ENCODE results near the gene LDB2. TPM values are rescaled to one million over a fixed set of nuclear protein-coding genes. Genes with fewer than 3 reads are reported as not detected.

The LDB2 gene
- total and polyA plus RNA-seq, 2 donors (not counting 1 experiment from before 2014, with no cell fraction given) = 41.6 to 78.3 TPM

- Histone ChIP-seq H3K9ac (ENCODE audit: insufficient read depth, low read length) (no peak overlapping the region), H3K4me3 (replicated peaks in 1 of 4; ENCODE audit: control extremely low read depth in 1 of 4, insufficient read depth in 1 of 4, low read depth in 3 of 4, low read length in 4 of 4) (no peak overlapping the region), H4K20me1 (ENCODE audit: control insufficient read depth, extremely low read depth, insufficient read depth, low read length) (no peaks in the 10 kb centered on the region), H3K36me3 (ENCODE audit: control insufficient read depth, insufficient read depth, low read length) (no peaks in the 10 kb centered on the region), H3K27ac (ENCODE audit: insufficient read depth, low read length) (no peak overlapping the region), H3K27me3 (ENCODE audit: control insufficient read depth, insufficient read depth, low read length) (no peaks in the 10 kb centered on the region), H2AFZ (ENCODE audit: low read length) (no peak overlapping the region), H3K9me3 (ENCODE audit: control insufficient read depth, insufficient read depth, low read depth, low read length) (no peaks in the 10 kb centered on the region), H3K79me2 (ENCODE audit: control insufficient read depth, insufficient read depth, low read length) (no peaks in the 10 kb centered on the region), H3K4me2 (ENCODE audit: extremely low read depth, insufficient read depth, low read length) (no peak overlapping the region), H3K4me1 (ENCODE audit: control insufficient read depth, extremely low read depth, insufficient read depth, low read length) (peaks cover 3% of the 10 kb centered on the region)
- DNase-seq (ENCODE audit: low read depth in 2 of 2) = no peak
- TF ChIP-seq EZH2 (IDR thresholded peaks at IDR 0.05; ENCODE audit: low read length, missing control alignments) = no peak
- TF ChIP-seq, protein P1, sequence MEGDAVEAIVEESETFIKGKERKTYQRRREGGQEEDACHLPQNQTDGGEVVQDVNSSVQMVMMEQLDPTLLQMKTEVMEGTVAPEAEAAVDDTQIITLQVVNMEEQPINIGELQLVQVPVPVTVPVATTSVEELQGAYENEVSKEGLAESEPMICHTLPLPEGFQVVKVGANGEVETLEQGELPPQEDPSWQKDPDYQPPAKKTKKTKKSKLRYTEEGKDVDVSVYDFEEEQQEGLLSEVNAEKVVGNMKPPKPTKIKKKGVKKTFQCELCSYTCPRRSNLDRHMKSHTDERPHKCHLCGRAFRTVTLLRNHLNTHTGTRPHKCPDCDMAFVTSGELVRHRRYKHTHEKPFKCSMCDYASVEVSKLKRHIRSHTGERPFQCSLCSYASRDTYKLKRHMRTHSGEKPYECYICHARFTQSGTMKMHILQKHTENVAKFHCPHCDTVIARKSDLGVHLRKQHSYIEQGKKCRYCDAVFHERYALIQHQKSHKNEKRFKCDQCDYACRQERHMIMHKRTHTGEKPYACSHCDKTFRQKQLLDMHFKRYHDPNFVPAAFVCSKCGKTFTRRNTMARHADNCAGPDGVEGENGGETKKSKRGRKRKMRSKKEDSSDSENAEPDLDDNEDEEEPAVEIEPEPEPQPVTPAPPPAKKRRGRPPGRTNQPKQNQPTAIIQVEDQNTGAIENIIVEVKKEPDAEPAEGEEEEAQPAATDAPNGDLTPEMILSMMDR (conservative IDR thresholded peaks at IDR 0.05 in 1 of 2, IDR thresholded peaks at IDR 0.05 in 1 of 2; ENCODE audit: low read depth in 1 of 2, low read length in 2 of 2) = no peak
Measured at GRCh38 chr4:16713271-16713670, 185.2 kb downstream of the LDB2 start.

DNA sequence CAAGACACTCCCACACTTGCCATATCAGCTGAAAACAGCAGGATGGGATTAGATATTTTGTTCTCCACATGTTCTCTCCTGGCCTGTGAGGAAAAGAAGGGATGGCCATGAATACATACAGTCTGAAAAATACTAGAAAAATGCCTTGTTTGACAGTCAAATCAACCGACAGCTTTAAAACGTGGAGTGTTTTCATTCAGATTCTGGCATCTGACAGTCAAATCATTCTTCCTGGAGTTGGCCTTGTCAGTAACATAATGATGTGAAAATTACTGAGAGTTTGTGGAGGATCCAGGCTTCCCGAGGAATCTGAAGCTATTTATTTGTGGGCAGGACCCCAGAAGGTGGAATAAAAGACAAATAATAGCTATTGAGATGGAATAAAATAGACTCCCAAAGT, 188.2 kb downstream of the LDB2 start:
- no peaks in the 10 kb centered on the region for H3K4me1 ChIP-seq (ENCODE audit: control insufficient read depth, extremely low read depth, insufficient read depth, low read length)
- TF ChIP-seq EZH2 (IDR thresholded peaks at IDR 0.05; ENCODE audit: low read length, missing control alignments) = no peak
- TF ChIP-seq, protein P1 (conservative IDR thresholded peaks at IDR 0.05 in 1 of 2, IDR thresholded peaks at IDR 0.05 in 1 of 2; ENCODE audit: low read depth in 1 of 2, low read length in 2 of 2) = no peak
- no peak overlapping the region for H3K9ac ChIP-seq (ENCODE audit: insufficient read depth, low read length)
- no peaks in the 10 kb centered on the region for H3K36me3 ChIP-seq (ENCODE audit: control insufficient read depth, insufficient read depth, low read length)
- H2AFZ ChIP-seq (ENCODE audit: low read length) = no peak overlapping the region
- no peak for DNase-seq (ENCODE audit: low read depth in 2 of 2)
- no peaks in the 10 kb centered on the region for H3K27me3 ChIP-seq (ENCODE audit: control insufficient read depth, insufficient read depth, low read length)
- H3K4me2 ChIP-seq (ENCODE audit: extremely low read depth, insufficient read depth, low read length) = no peak overlapping the region
- H3K9me3 ChIP-seq (ENCODE audit: control insufficient read depth, insufficient read depth, low read depth, low read length) = no peaks in the 10 kb centered on the region
- H3K79me2 ChIP-seq (ENCODE audit: control insufficient read depth, insufficient read depth, low read length) = no peaks in the 10 kb centered on the region
- H3K27ac ChIP-seq (ENCODE audit: insufficient read depth, low read length) = no peak overlapping the region
- no peak overlapping the region for H3K4me3 ChIP-seq (replicated peaks in 1 of 4; ENCODE audit: control extremely low read depth in 1 of 4, insufficient read depth in 1 of 4, low read depth in 3 of 4, low read length in 4 of 4)
- H4K20me1 ChIP-seq (ENCODE audit: control insufficient read depth, extremely low read depth, insufficient read depth, low read length) = no peaks in the 10 kb centered on the region

- no peaks in the 10 kb centered on the region for H3K9me3 ChIP-seq (ENCODE audit: control insufficient read depth, insufficient read depth, low read depth, low read length)
- no peak overlapping the region for H3K27ac ChIP-seq (ENCODE audit: insufficient read depth, low read length)
- H3K4me3 ChIP-seq (replicated peaks in 1 of 4; ENCODE audit: control extremely low read depth in 1 of 4, insufficient read depth in 1 of 4, low read depth in 3 of 4, low read length in 4 of 4) = no peak overlapping the region
- H3K36me3 ChIP-seq (ENCODE audit: control insufficient read depth, insufficient read depth, low read length) = no peaks in the 10 kb centered on the region
- no peaks in the 10 kb centered on the region for H3K79me2 ChIP-seq (ENCODE audit: control insufficient read depth, insufficient read depth, low read length)
- no peak overlapping the region for H3K4me2 ChIP-seq (ENCODE audit: extremely low read depth, insufficient read depth, low read length)
- no peak overlapping the region for H3K9ac ChIP-seq (ENCODE audit: insufficient read depth, low read length)
- peak; percentile 35 to 94 for DNase-seq (ENCODE audit: low read depth in 2 of 2)
- TF ChIP-seq, protein P1 (conservative IDR thresholded peaks at IDR 0.05 in 1 of 2, IDR thresholded peaks at IDR 0.05 in 1 of 2; ENCODE audit: low read depth in 1 of 2, low read length in 2 of 2) = no peak
- no peak for TF ChIP-seq EZH2 (IDR thresholded peaks at IDR 0.05; ENCODE audit: low read length, missing control alignments)
- no peaks in the 10 kb centered on the region for H3K4me1 ChIP-seq (ENCODE audit: control insufficient read depth, extremely low read depth, insufficient read depth, low read length)
- H4K20me1 ChIP-seq (ENCODE audit: control insufficient read depth, extremely low read depth, insufficient read depth, low read length) = no peaks in the 10 kb centered on the region
- H3K27me3 ChIP-seq (ENCODE audit: control insufficient read depth, insufficient read depth, low read length) = no peaks in the 10 kb centered on the region
- H2AFZ ChIP-seq (ENCODE audit: low read length) = no peak overlapping the region
Measured at GRCh38 chr4:16707874-16708273, 190.6 kb downstream of the LDB2 start.
